ENCODE data around the gene TERT.

TERT gene

DNA sequence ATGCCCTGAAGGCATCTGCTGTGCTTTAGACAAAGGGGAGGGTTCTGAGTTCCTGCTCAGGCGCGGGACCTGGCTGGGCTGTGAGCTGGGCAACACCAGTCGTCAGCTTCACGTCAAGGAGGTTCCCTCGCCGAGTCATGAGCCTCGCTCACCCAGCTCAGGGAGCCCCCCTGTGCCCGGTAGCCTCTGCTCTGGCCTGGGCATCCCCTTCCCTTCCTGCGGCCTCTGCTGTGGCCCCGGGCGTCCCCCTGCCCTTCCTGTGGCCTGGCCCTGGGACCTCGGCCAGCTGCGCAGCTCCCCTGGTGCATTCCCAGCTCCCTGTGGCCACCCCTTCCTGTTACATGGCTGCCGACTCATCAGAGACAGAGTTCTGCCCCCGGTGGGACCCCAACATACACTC lies 29.8 kb downstream of the TERT start:
- TF ChIP-seq ISL1 (CRISPR knock-in tag; IDR thresholded peaks at IDR 0.05) (no peak), ZNF8 (CRISPR knock-in tag; IDR thresholded peaks at IDR 0.05) (no peak), ZC3H10 (CRISPR knock-in tag; IDR thresholded peaks at IDR 0.05) (no peak), ARNTL (CRISPR knock-in tag; IDR thresholded peaks at IDR 0.05; ENCODE audit: borderline replicate concordance, low read depth) (no peak), TCF4 (CRISPR knock-in tag; IDR thresholded peaks at IDR 0.05; ENCODE audit: borderline replicate concordance) (no peak), CSDC2 (CRISPR knock-in tag; IDR thresholded peaks at IDR 0.05) (no peak), RARB (CRISPR knock-in tag; IDR thresholded peaks at IDR 0.05) (no peak), ZFP30 (CRISPR knock-in tag; IDR thresholded peaks at IDR 0.05) (no peak), TOX (CRISPR knock-in tag; IDR thresholded peaks at IDR 0.05; ENCODE audit: borderline replicate concordance) (no peak), SNAI2 (CRISPR knock-in tag; IDR thresholded peaks at IDR 0.05) (no peak), ESRRG (CRISPR knock-in tag; IDR thresholded peaks at IDR 0.05) (no peak), ZNF565 (CRISPR knock-in tag; conservative IDR thresholded peaks at IDR 0.05; ENCODE audit: low read depth) (no peak), BACH2 (CRISPR knock-in tag; IDR thresholded peaks at IDR 0.05; ENCODE audit: borderline replicate concordance) (no peak), ZFP3 (CRISPR knock-in tag; IDR thresholded peaks at IDR 0.05) (no peak), PPARA (CRISPR knock-in tag; IDR thresholded peaks at IDR 0.05; ENCODE audit: borderline replicate concordance) (no peak)
- TF ChIP-seq, protein P1, sequence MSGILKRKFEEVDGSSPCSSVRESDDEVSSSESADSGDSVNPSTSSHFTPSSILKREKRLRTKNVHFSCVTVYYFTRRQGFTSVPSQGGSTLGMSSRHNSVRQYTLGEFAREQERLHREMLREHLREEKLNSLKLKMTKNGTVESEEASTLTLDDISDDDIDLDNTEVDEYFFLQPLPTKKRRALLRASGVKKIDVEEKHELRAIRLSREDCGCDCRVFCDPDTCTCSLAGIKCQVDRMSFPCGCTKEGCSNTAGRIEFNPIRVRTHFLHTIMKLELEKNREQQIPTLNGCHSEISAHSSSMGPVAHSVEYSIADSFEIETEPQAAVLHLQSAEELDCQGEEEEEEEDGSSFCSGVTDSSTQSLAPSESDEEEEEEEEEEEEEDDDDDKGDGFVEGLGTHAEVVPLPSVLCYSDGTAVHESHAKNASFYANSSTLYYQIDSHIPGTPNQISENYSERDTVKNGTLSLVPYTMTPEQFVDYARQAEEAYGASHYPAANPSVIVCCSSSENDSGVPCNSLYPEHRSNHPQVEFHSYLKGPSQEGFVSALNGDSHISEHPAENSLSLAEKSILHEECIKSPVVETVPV (CRISPR knock-in tag; IDR thresholded peaks at IDR 0.05) = no peak
- TF ChIP-seq, protein P2, sequence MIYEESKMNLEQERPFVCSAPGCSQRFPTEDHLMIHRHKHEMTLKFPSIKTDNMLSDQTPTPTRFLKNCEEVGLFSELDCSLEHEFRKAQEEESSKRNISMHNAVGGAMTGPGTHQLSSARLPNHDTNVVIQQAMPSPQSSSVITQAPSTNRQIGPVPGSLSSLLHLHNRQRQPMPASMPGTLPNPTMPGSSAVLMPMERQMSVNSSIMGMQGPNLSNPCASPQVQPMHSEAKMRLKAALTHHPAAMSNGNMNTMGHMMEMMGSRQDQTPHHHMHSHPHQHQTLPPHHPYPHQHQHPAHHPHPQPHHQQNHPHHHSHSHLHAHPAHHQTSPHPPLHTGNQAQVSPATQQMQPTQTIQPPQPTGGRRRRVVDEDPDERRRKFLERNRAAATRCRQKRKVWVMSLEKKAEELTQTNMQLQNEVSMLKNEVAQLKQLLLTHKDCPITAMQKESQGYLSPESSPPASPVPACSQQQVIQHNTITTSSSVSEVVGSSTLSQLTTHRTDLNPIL (CRISPR knock-in tag; IDR thresholded peaks at IDR 0.05; ENCODE audit: low read depth) = no peak
- TF ChIP-seq, protein P3, sequence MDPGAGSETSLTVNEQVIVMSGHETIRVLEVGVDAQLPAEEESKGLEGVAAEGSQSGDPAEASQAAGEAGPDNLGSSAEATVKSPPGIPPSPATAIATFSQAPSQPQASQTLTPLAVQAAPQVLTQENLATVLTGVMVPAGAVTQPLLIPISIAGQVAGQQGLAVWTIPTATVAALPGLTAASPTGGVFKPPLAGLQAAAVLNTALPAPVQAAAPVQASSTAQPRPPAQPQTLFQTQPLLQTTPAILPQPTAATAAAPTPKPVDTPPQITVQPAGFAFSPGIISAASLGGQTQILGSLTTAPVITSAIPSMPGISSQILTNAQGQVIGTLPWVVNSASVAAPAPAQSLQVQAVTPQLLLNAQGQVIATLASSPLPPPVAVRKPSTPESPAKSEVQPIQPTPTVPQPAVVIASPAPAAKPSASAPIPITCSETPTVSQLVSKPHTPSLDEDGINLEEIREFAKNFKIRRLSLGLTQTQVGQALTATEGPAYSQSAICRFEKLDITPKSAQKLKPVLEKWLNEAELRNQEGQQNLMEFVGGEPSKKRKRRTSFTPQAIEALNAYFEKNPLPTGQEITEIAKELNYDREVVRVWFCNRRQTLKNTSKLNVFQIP (CRISPR knock-in tag; IDR thresholded peaks at IDR 0.05; ENCODE audit: borderline replicate concordance, low read depth) = no peak
- TF ChIP-seq, protein P4, sequence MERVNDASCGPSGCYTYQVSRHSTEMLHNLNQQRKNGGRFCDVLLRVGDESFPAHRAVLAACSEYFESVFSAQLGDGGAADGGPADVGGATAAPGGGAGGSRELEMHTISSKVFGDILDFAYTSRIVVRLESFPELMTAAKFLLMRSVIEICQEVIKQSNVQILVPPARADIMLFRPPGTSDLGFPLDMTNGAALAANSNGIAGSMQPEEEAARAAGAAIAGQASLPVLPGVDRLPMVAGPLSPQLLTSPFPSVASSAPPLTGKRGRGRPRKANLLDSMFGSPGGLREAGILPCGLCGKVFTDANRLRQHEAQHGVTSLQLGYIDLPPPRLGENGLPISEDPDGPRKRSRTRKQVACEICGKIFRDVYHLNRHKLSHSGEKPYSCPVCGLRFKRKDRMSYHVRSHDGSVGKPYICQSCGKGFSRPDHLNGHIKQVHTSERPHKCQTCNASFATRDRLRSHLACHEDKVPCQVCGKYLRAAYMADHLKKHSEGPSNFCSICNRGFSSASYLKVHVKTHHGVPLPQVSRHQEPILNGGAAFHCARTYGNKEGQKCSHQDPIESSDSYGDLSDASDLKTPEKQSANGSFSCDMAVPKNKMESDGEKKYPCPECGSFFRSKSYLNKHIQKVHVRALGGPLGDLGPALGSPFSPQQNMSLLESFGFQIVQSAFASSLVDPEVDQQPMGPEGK (CRISPR knock-in tag; IDR thresholded peaks at IDR 0.05; ENCODE audit: borderline replicate concordance) = no peak
- no peak for ATAC-seq

DNA sequence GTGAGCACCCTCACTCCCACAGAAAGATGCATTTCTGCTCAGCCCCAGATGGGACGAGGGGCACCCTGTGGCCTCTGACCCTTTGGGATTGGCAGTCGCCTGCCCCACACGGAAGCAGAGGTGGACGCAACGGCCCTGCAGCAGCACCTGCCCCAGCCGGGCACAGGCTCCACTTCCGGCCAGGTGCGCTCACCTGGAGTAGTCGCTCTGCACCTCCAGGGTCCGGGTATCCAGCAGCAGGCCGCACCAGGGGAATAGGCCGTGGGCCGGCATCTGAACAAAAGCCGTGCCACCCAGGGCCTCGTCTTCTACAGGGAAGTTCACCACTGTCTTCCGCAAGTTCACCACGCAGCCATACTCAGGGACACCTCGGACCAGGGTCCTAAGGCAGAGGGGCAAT lies 30.7 kb downstream of the TERT start:
- no peak for ATAC-seq
- TF ChIP-seq ZFP3 (CRISPR knock-in tag; IDR thresholded peaks at IDR 0.05) = no peak
- TF ChIP-seq ARNTL (CRISPR knock-in tag; IDR thresholded peaks at IDR 0.05; ENCODE audit: borderline replicate concordance, low read depth) = no peak

DNA sequence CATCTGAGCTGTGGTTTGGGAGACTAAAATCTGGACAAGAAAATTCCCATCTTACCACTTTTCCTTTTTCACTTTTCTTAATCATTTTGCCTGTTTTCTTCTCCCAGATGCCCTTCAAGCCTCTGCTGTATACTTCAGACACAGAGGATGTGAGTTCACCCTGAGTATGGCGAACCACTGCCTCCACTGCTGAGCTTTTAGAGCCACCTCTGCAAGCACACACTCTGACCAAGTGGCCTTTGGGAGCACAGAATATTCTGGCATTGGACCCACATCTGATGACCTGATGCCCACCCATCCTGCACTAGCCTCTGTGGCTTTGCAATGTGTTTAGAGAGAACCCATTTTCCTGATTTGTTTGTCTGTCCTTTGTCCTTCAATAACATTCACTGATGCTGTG lies 32.5 kb downstream of the TERT start:
- ATAC-seq = no peak
- TF ChIP-seq ZFP30 (CRISPR knock-in tag; IDR thresholded peaks at IDR 0.05) = no peak
- TF ChIP-seq SNAI2 (CRISPR knock-in tag; IDR thresholded peaks at IDR 0.05) = no peak
- no peak for TF ChIP-seq ZNF8 (CRISPR knock-in tag; IDR thresholded peaks at IDR 0.05)
- no peak for TF ChIP-seq BACH2 (CRISPR knock-in tag; IDR thresholded peaks at IDR 0.05; ENCODE audit: borderline replicate concordance)
- TF ChIP-seq, protein P2 (CRISPR knock-in tag; IDR thresholded peaks at IDR 0.05; ENCODE audit: low read depth) = no peak
- no peak for TF ChIP-seq TCF4 (CRISPR knock-in tag; IDR thresholded peaks at IDR 0.05; ENCODE audit: borderline replicate concordance)
- TF ChIP-seq ZC3H10 (CRISPR knock-in tag; IDR thresholded peaks at IDR 0.05) = no peak
- TF ChIP-seq TOX (CRISPR knock-in tag; IDR thresholded peaks at IDR 0.05; ENCODE audit: borderline replicate concordance) = no peak
- no peak for TF ChIP-seq GLIS3 (CRISPR knock-in tag; IDR thresholded peaks at IDR 0.05)
- no peak for TF ChIP-seq ARNTL (CRISPR knock-in tag; IDR thresholded peaks at IDR 0.05; ENCODE audit: borderline replicate concordance, low read depth)
- no peak for TF ChIP-seq RARB (CRISPR knock-in tag; IDR thresholded peaks at IDR 0.05)
- TF ChIP-seq, protein P1 (CRISPR knock-in tag; IDR thresholded peaks at IDR 0.05) = no peak
- TF ChIP-seq, protein P5, sequence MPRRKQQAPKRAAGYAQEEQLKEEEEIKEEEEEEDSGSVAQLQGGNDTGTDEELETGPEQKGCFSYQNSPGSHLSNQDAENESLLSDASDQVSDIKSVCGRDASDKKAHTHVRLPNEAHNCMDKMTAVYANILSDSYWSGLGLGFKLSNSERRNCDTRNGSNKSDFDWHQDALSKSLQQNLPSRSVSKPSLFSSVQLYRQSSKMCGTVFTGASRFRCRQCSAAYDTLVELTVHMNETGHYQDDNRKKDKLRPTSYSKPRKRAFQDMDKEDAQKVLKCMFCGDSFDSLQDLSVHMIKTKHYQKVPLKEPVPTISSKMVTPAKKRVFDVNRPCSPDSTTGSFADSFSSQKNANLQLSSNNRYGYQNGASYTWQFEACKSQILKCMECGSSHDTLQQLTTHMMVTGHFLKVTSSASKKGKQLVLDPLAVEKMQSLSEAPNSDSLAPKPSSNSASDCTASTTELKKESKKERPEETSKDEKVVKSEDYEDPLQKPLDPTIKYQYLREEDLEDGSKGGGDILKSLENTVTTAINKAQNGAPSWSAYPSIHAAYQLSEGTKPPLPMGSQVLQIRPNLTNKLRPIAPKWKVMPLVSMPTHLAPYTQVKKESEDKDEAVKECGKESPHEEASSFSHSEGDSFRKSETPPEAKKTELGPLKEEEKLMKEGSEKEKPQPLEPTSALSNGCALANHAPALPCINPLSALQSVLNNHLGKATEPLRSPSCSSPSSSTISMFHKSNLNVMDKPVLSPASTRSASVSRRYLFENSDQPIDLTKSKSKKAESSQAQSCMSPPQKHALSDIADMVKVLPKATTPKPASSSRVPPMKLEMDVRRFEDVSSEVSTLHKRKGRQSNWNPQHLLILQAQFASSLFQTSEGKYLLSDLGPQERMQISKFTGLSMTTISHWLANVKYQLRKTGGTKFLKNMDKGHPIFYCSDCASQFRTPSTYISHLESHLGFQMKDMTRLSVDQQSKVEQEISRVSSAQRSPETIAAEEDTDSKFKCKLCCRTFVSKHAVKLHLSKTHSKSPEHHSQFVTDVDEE (CRISPR knock-in tag; IDR thresholded peaks at IDR 0.05) = no peak
- no peak for TF ChIP-seq ISL1 (CRISPR knock-in tag; IDR thresholded peaks at IDR 0.05)
- TF ChIP-seq, protein P4 (CRISPR knock-in tag; IDR thresholded peaks at IDR 0.05; ENCODE audit: borderline replicate concordance) = no peak
- TF ChIP-seq OSR1 (CRISPR knock-in tag; IDR thresholded peaks at IDR 0.05) = no peak
- no peak for TF ChIP-seq ESRRG (CRISPR knock-in tag; IDR thresholded peaks at IDR 0.05)
- no peak for TF ChIP-seq PPARA (CRISPR knock-in tag; IDR thresholded peaks at IDR 0.05; ENCODE audit: borderline replicate concordance)
- no peak for TF ChIP-seq ZNF565 (CRISPR knock-in tag; conservative IDR thresholded peaks at IDR 0.05; ENCODE audit: low read depth)

Measured in SK-N-SH treated with all-trans-retinoic acid at 6 μM for 48 hours (cell line).